ENCODE data around the gene SRP14.

Gene SRP14

GRCh38 chr15:40069178-40070165 is 30.5 kb upstream of the SRP14 start:
- no peak for DNase-seq (ENCODE audit: low read depth in 2 of 3, low spot score in 2 of 3)

- no peak for DNase-seq (ENCODE audit: low read depth in 2 of 3, low spot score in 2 of 3)
Observed at GRCh38 chr15:40067921-40068624, 29.1 kb upstream of the SRP14 start.

- DNase-seq (ENCODE audit: low read depth in 2 of 3, low spot score in 2 of 3): no peak
Observed at GRCh38 chr15:40066589-40066988, 27.6 kb upstream of the SRP14 start.

- DNase-seq (ENCODE audit: low read depth in 2 of 3, low spot score in 2 of 3): no peak
Observed at GRCh38 chr15:40065166-40065565, 26.2 kb upstream of the SRP14 start.

GRCh38 chr15:40064231-40064894 is 25.4 kb upstream of the SRP14 start:
- no peak for DNase-seq (ENCODE audit: low read depth in 2 of 3, low spot score in 2 of 3)

GRCh38 chr15:40063563-40064011 is 24.6 kb upstream of the SRP14 start:
- no peak for DNase-seq (ENCODE audit: low read depth in 2 of 3, low spot score in 2 of 3)

- no peak for DNase-seq (ENCODE audit: low read depth in 2 of 3, low spot score in 2 of 3)
Observed at GRCh38 chr15:40062816-40063562, 24.0 kb upstream of the SRP14 start.

- no peak for DNase-seq (ENCODE audit: low read depth in 2 of 3, low spot score in 2 of 3)
Observed at GRCh38 chr15:40061212-40061901, 22.4 kb upstream of the SRP14 start.

- no peak for DNase-seq (ENCODE audit: low read depth in 2 of 3, low spot score in 2 of 3)
Observed at GRCh38 chr15:40060236-40060961, 21.4 kb upstream of the SRP14 start.

- no peak for DNase-seq (ENCODE audit: low read depth in 2 of 3, low spot score in 2 of 3)
Observed at GRCh38 chr15:40059821-40060220, 20.8 kb upstream of the SRP14 start.

- DNase-seq (ENCODE audit: low read depth in 2 of 3, low spot score in 2 of 3): no peak
Observed at GRCh38 chr15:40058476-40059140, 19.6 kb upstream of the SRP14 start.

GRCh38 chr15:40055576-40056293 is 16.8 kb upstream of the SRP14 start:
- no peak for DNase-seq (ENCODE audit: low read depth in 2 of 3, low spot score in 2 of 3)

- no peak for DNase-seq (ENCODE audit: low read depth in 2 of 3, low spot score in 2 of 3)
Observed at GRCh38 chr15:40054855-40055575, 16.0 kb upstream of the SRP14 start.

GRCh38 chr15:40054605-40054854 is 15.5 kb upstream of the SRP14 start:
- no peak for DNase-seq (ENCODE audit: low read depth in 2 of 3, low spot score in 2 of 3)

GRCh38 chr15:40053831-40054604 is 15.0 kb upstream of the SRP14 start:
- DNase-seq (ENCODE audit: low read depth in 2 of 3, low spot score in 2 of 3): no peak

GRCh38 chr15:40053079-40053830 is 14.3 kb upstream of the SRP14 start:
- DNase-seq (ENCODE audit: low read depth in 2 of 3, low spot score in 2 of 3): no peak

- DNase-seq (ENCODE audit: low read depth in 2 of 3, low spot score in 2 of 3): no peak
Observed at GRCh38 chr15:40052604-40053003, 13.6 kb upstream of the SRP14 start.
